ENCODE results near the gene ERF. TPM values are rescaled to one million over a fixed set of nuclear protein-coding genes. Genes with fewer than 3 reads are reported as not detected.

The ERF gene
- total and polyA plus RNA-seq, 2 of the 8 experiments (the other 6 are each of a cell fraction or from before 2014, with no cell fraction given), result 43.7 to 62.7 TPM

DNA sequence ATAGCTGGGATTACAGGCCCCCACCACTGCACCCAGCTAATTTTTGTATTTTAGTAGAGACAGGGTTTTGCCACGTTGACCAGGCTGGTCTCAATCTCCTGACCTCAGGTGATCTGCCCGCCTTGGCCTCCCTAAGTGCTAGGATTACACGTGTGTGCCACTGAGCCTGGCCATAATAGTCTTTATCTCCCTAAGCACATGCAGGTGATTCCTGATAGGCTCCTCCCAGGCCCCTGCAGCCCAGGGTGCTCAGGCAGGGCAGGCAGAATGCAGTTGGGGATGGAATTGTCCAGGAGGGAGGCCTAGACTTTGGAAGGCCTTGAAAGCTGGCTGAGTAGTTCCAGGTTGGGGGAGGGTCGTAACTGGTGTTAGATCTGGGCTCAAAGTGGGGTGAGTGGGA, 26.3 kb downstream of the ERF start:
- H3K4ac ChIP-seq (replicated peaks; ENCODE audit: insufficient read length, low read depth, low read length), result no peak overlapping the region
- no peak overlapping the region for H4K91ac ChIP-seq (replicated peaks; ENCODE audit: insufficient read length, low read length)
- no peaks in the 10 kb centered on the region for H3K79me2 ChIP-seq (ENCODE audit: control insufficient read depth in 1 of 2, insufficient read depth in 2 of 2, low read length in 2 of 2)
- no peak overlapping the region for H4K8ac ChIP-seq (ENCODE audit: extremely low read depth, insufficient read depth, low read length)
- ChIA-PET CTCF (ENCODE audit: partially characterized antibody) (interaction anchor here (0.5 to 2.0 kb wide), 6 partner anchors 8 to 334 kb away, joined by 3 to 5 read pairs (median 3); partner anchors contain the start of gene GSK3A), POLR2A (ENCODE audit: partially characterized antibody) (interaction anchor here (1.2 to 4.5 kb wide), 6 partner anchors 11 to 153 kb away, joined by 3 to 23 read pairs (median 4); partner anchors contain the start of genes GSK3A and ZNF574)
- no peak overlapping the region for H3K4me2 ChIP-seq (ENCODE audit: insufficient read depth in 1 of 2, low read depth in 2 of 2, low read length in 2 of 2)
- H3K23me2 ChIP-seq (ENCODE audit: low read depth, low read length), result no peaks in the 10 kb centered on the region
- H2BK5ac ChIP-seq (ENCODE audit: low read depth, low read length), result no peak overlapping the region
- H3K4me3 ChIP-seq (ENCODE audit: extremely low read depth in 1 of 4, insufficient read depth in 2 of 4, low read depth in 3 of 4, low read length in 4 of 4), result no peak overlapping the region
- no peak overlapping the region for H2AK5ac ChIP-seq (ENCODE audit: low read depth, low read length)
- no peak overlapping the region for H3K27ac ChIP-seq (ENCODE audit: low read depth, low read length)
- DNase-seq (ENCODE audit: low read depth in 1 of 2, low spot score in 2 of 2) (no peak), FAIRE-seq (no peak)
- peaks cover 19 to 70% (median 47%) of the 10 kb centered on the region in 4 experiments for H3K36me3 ChIP-seq (ENCODE audit: control insufficient read depth in 2 of 4, insufficient read depth in 4 of 4, low read length in 3 of 4)
- no peak overlapping the region for H2AFZ ChIP-seq (ENCODE audit: low read length)
- H2BK120ac ChIP-seq (replicated peaks; ENCODE audit: low read depth, low read length), result no peak overlapping the region
- no peak overlapping the region for H3K56ac ChIP-seq (replicated peaks; ENCODE audit: insufficient read length, low read depth, low read length)
- H3K27me3 ChIP-seq (replicated peaks in 1 of 4; ENCODE audit: control insufficient read depth in 3 of 4, extremely low read depth in 1 of 4, insufficient read depth in 3 of 4, low read length in 3 of 4), result no peaks in the 10 kb centered on the region
- no peak overlapping the region for H2BK20ac ChIP-seq (ENCODE audit: low read length)
- no peak overlapping the region for H2BK12ac ChIP-seq (ENCODE audit: low read depth, low read length)
- no peak overlapping the region for H4K5ac ChIP-seq (ENCODE audit: insufficient read length, low read depth, low read length)
- H3K4me1 ChIP-seq (replicated peaks in 1 of 4; ENCODE audit: control insufficient read depth in 3 of 4, insufficient read depth in 4 of 4, low read length in 3 of 4), result no peaks in the 10 kb centered on the region
- H3K9ac ChIP-seq (replicated peaks in 1 of 4; ENCODE audit: extremely low read depth in 1 of 4, low read depth in 3 of 4, low read length in 3 of 4), result no peak overlapping the region
- no peak overlapping the region for H2BK15ac ChIP-seq (ENCODE audit: low read length)
- no peak overlapping the region for H3K18ac ChIP-seq (ENCODE audit: extremely low read depth, low read length)
- H3K23ac ChIP-seq (ENCODE audit: insufficient read length), result no peak overlapping the region
- H3K14ac ChIP-seq (ENCODE audit: insufficient read length), result no peak overlapping the region
- no peaks in the 10 kb centered on the region for H3K9me3 ChIP-seq (ENCODE audit: insufficient read depth in 2 of 2, low read depth in 1 of 2, low read length in 1 of 2)
- H3K79me1 ChIP-seq (ENCODE audit: low read depth, low read length), result peaks cover 5% of the 10 kb centered on the region
- 90% methylated on average over 4 of the region's 4 CpGs; no CpG with 5 or more reads in 1 of the 2 experiments for WGBS, 2 experiments (ENCODE audit: extremely low coverage in 1 of 2, insufficient coverage in 1 of 2, insufficient read length in 1 of 2, insufficient replicate concordance in 2 of 2, low coverage in 1 of 2, low lambda C conversion rate in 2 of 2, missing lambda C conversion rate in 1 of 2)
- H4K20me1 ChIP-seq (replicated peaks in 1 of 2; ENCODE audit: control insufficient read depth in 1 of 2, insufficient read depth in 2 of 2, low read length in 2 of 2), result peaks cover 14 to 38% of the 10 kb centered on the region in 2 experiments
- no peak for TF ChIP-seq CBX8 (IDR thresholded peaks at IDR 0.05; ENCODE audit: borderline replicate concordance, low read depth, low read length)
- TF ChIP-seq ASH2L (IDR thresholded peaks at IDR 0.05; ENCODE audit: low read length), result no peak
- TF ChIP-seq SIRT6 (IDR thresholded peaks at IDR 0.05; ENCODE audit: low read length), result no peak
- no peak for TF ChIP-seq EGR1 (IDR thresholded peaks at IDR 0.05; ENCODE audit: borderline replicate concordance, low read depth, low read length)
- no peak for TF ChIP-seq SUZ12 (IDR thresholded peaks at IDR 0.05; ENCODE audit: low read length)
- no peak for TF ChIP-seq CHD1 (IDR thresholded peaks at IDR 0.05; ENCODE audit: low read depth, low read length)
- no peak for TF ChIP-seq BRCA1 (IDR thresholded peaks at IDR 0.05; ENCODE audit: low read depth, low read length)
- TF ChIP-seq, protein P1, sequence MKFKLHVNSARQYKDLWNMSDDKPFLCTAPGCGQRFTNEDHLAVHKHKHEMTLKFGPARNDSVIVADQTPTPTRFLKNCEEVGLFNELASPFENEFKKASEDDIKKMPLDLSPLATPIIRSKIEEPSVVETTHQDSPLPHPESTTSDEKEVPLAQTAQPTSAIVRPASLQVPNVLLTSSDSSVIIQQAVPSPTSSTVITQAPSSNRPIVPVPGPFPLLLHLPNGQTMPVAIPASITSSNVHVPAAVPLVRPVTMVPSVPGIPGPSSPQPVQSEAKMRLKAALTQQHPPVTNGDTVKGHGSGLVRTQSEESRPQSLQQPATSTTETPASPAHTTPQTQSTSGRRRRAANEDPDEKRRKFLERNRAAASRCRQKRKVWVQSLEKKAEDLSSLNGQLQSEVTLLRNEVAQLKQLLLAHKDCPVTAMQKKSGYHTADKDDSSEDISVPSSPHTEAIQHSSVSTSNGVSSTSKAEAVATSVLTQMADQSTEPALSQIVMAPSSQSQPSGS (IDR thresholded peaks at IDR 0.05; ENCODE audit: low read length), result no peak
- no peak for TF ChIP-seq SP1 (IDR thresholded peaks at IDR 0.05; ENCODE audit: low read depth, low read length)
- TF ChIP-seq CHD2 (IDR thresholded peaks at IDR 0.05; ENCODE audit: low read length), result no peak
- TF ChIP-seq JUND (IDR thresholded peaks at IDR 0.05; ENCODE audit: low read length), result no peak
- TF ChIP-seq NRF1 (IDR thresholded peaks at IDR 0.05; ENCODE audit: low read depth, low read length), result no peak
- TF ChIP-seq SIX5 (IDR thresholded peaks at IDR 0.05; ENCODE audit: low read depth, low read length), result no peak
